ENCODE measurements around the gene MAGEA3. TPM values are rescaled to one million over a fixed set of nuclear protein-coding genes. Genes with fewer than 3 reads are reported as not detected.
"Not testable (repeated sequence)": the region's sequence is repeated elsewhere in the genome, so short reads cannot be mapped to it uniquely, and the experiment has no call there.

The MAGEA3 gene
- total and polyA plus RNA-seq, 2 of the 8 experiments (the other 6 are each of a cell fraction or from before 2014, with no cell fraction given) = 0.06 TPM; not detected in 1

GRCh38 chrX:152734143-152734858, 35.7 kb downstream of the MAGEA3 start:
- not testable (repeated sequence) for H3K79me2 ChIP-seq (ENCODE audit: control insufficient read depth in 1 of 2, insufficient read depth in 2 of 2, low read length in 2 of 2); H3K4me2 ChIP-seq (ENCODE audit: insufficient read depth in 1 of 2, low read depth in 2 of 2, low read length in 2 of 2); H2BK20ac ChIP-seq (ENCODE audit: low read length)

More at GRCh38 chrX:152734143-152734858, 35.7 kb downstream of the MAGEA3 start:
- H3K27me3 ChIP-seq (replicated peaks in 1 of 4; ENCODE audit: control insufficient read depth in 3 of 4, extremely low read depth in 1 of 4, insufficient read depth in 3 of 4, low read length in 3 of 4); H4K8ac ChIP-seq (ENCODE audit: extremely low read depth, insufficient read depth, low read length); H2AFZ ChIP-seq (ENCODE audit: low read length); H3K4me3 ChIP-seq (ENCODE audit: extremely low read depth in 1 of 4, insufficient read depth in 2 of 4, low read depth in 3 of 4, low read length in 4 of 4); H3K79me1 ChIP-seq (ENCODE audit: low read depth, low read length); H3K27ac ChIP-seq (ENCODE audit: low read depth, low read length); H4K5ac ChIP-seq (ENCODE audit: insufficient read length, low read depth, low read length); H3K36me3 ChIP-seq (ENCODE audit: control insufficient read depth in 2 of 4, insufficient read depth in 4 of 4, low read length in 3 of 4); H2BK5ac ChIP-seq (ENCODE audit: low read depth, low read length); H3K23ac ChIP-seq (ENCODE audit: insufficient read length); H3K23me2 ChIP-seq (ENCODE audit: low read depth, low read length); H3K9ac ChIP-seq (replicated peaks in 1 of 4; ENCODE audit: extremely low read depth in 1 of 4, low read depth in 3 of 4, low read length in 3 of 4); DNase-seq (ENCODE audit: low read depth in 1 of 2, low spot score in 2 of 2); H3K4me1 ChIP-seq (replicated peaks in 1 of 4; ENCODE audit: control insufficient read depth in 3 of 4, insufficient read depth in 4 of 4, low read length in 3 of 4); H3K56ac ChIP-seq (replicated peaks; ENCODE audit: insufficient read length, low read depth, low read length); H3K4ac ChIP-seq (replicated peaks; ENCODE audit: insufficient read length, low read depth, low read length); H2BK12ac ChIP-seq (ENCODE audit: low read depth, low read length); H3K9me3 ChIP-seq (ENCODE audit: insufficient read depth in 2 of 2, low read depth in 1 of 2, low read length in 1 of 2); H3K14ac ChIP-seq (ENCODE audit: insufficient read length); H4K20me1 ChIP-seq (replicated peaks in 1 of 2; ENCODE audit: control insufficient read depth in 1 of 2, insufficient read depth in 2 of 2, low read length in 2 of 2); H2BK15ac ChIP-seq (ENCODE audit: low read length); CTCF ChIA-PET (ENCODE audit: partially characterized antibody); H4K91ac ChIP-seq (replicated peaks; ENCODE audit: insufficient read length, low read length); H3K18ac ChIP-seq (ENCODE audit: extremely low read depth, low read length); POLR2A ChIA-PET (ENCODE audit: partially characterized antibody); FAIRE-seq; H2AK5ac ChIP-seq (ENCODE audit: low read depth, low read length); H2BK120ac ChIP-seq (replicated peaks; ENCODE audit: low read depth, low read length): not testable (repeated sequence)
- 80% methylated on average over 3 of the region's 22 CpGs; no CpG with 5 or more reads in 1 of the 2 experiments for WGBS, 2 experiments (ENCODE audit: extremely low coverage in 1 of 2, insufficient coverage in 1 of 2, insufficient read length in 1 of 2, insufficient replicate concordance in 2 of 2, low coverage in 1 of 2, low lambda C conversion rate in 2 of 2, missing lambda C conversion rate in 1 of 2)

All from H1 (cell line).